Neural progenitor cell (in vitro differentiated cells): ENCODE data around the gene RPS6KA2.

Source experiments
- CTCF ChIP-seq: fragments of 200-600 bp; sonication (generic); IDR thresholded peaks from 2 replicates; pipeline ENCODE4 v1.5.1; 2017; ENCODE audit warnings: antibody characterized with exemption, mild to moderate bottlenecking
- EZH2 ChIP-seq: fragments of 200-600 bp; sonication (generic); IDR thresholded peaks from 2 replicates; pipeline ENCODE4 v1.6.1; 2017; ENCODE audit warnings: antibody characterized with exemption, mild to moderate bottlenecking, moderate library complexity

- TF ChIP-seq CTCF (no peak), EZH2 (no peak)
These were observed 110.7 kb downstream of the RPS6KA2 start for GRCh38 chr6:166516251-166516884.
